Psoas muscle (tissue), 8 donors: Measurements from ENCODE around the gene RAD9A. TPM values are rescaled to one million over a fixed set of nuclear protein-coding genes. Genes with fewer than 3 reads are reported as not detected.
A peak's percentile ranks its signal among the peaks of the same experiment; 100 is the strongest.

ENCODE experiments used
- ATAC-seq, 4 donors: fragments of 200-7000 bp; cut with Tn5 transposase; one replicate each; pipeline ENCODE4 v1.9.1; 2020; ENCODE audit warnings: moderate library complexity in 3 of 4, mild to moderate bottlenecking in 2 of 4
- DNase-seq, 2 donors: peaks; one replicate each; pipeline ENCODE4 v3.0.0-alpha.2; 2020
- H3K27ac ChIP-seq: fragments of 200-600 bp; one replicate; pipeline ENCODE4 v1.8.0; 2022
- H3K27me3 ChIP-seq, 3 donors: fragments of 200-600 bp in 1 of 3; one replicate each; pipeline versions ENCODE4 v1.6.1 to v1.8.0; 2013 to 2022; ENCODE audit warnings: low read length in 2 of 3, mild to moderate bottlenecking in 2 of 3, moderate library complexity in 1 of 3; ENCODE audit not compliant: insufficient read depth in 3 of 3
- H3K36me3 ChIP-seq, 2 donors: fragments of 200-600 bp in 1 of 2; one replicate each; pipeline versions ENCODE4 v1.6.1 to v1.8.0; 2013 to 2022; ENCODE audit warnings: low read depth in 1 of 2, mild to moderate bottlenecking in 1 of 2, moderate library complexity in 1 of 2; ENCODE audit not compliant: insufficient read depth in 1 of 2
- H3K4me1 ChIP-seq: fragments of 200-600 bp; one replicate; pipeline ENCODE4 v1.8.0; 2022
- H3K4me3 ChIP-seq: fragments of 200-600 bp; one replicate; pipeline ENCODE4 v1.8.0; 2022; ENCODE audit warnings: mild to moderate bottlenecking
- H3K9me3 ChIP-seq: fragments of 200-600 bp; one replicate; pipeline ENCODE4 v1.8.0; 2022
- CTCF ChIP-seq: fragments of 200-600 bp; IDR thresholded peaks from one replicate; pipeline ENCODE4 v1.8.0; 2022; ENCODE audit warnings: antibody characterized with exemption
- WGBS, 3 donors: extraction: QIAGEN DNeasy Blood & Tissue Kit; methylation state at CpG; one replicate each; pipeline versions ENCODE4 v1.1.6 to v1.1.7; 2013; 5-methylcytosine and 5-hydroxymethylcytosine counted together
- intact Hi-C, 2 donors: fragments of 100-400 bp; cut with DNase I; formaldehyde crosslinking; loops; one replicate each; pipeline versions ENCODE4 v1.11.0 to v1.14.2; 2022
- polyA plus RNA-seq, 3 donors: library from polyadenylated mRNA; stranded (reverse); fragments of 200-250 nt; gene quantifications; one replicate each; pipeline ENCODE4 v1.2.3, GENCODE V29; 2013
- total RNA-seq, 4 donors: library from RNA; stranded (reverse); fragmentation: NEBNext Ultra II Directional in 2 of 4; extraction: Animal tissue kit (Norgen Biotek cat#: 25700) in 2 of 4; gene quantifications; one replicate each; pipeline versions ENCODE4 v1.2.1 to v1.2.4, GENCODE V29; 2021 to 2023
- donor health status: healthy with polysubstance abuse.
- donor health status: DM: no; HTN: no; CAD: no; lungs with moderate emphysema.
- donor health status: Bipolar disorder and iron deficiency.
- donor health status: healthy.
- donor health status: DM: yes; HTN: yes; CAD: no.
- donor health status: DM: no; HTN: no; CAD: no.
- donor health status: DM: no; HTN: no; CAD: no.
- donor health status: DM: yes; HTN: yes; CAD: no.

Gene RAD9A
- total and polyA plus RNA-seq, 7 donors = 1.8 to 12.3 (median 6.7) TPM

- no peaks in the 10 kb centered on the region for H3K27me3 ChIP-seq
- 57 to 71% (median 61%) methylated on average over 24 of the region's 24 CpGs for WGBS, 3 donors
- no peaks in the 10 kb centered on the region for H3K9me3 ChIP-seq
- intact Hi-C loops = no loop called here
- H3K36me3 ChIP-seq = peaks cover 0 to 68% of the 10 kb centered on the region in 2 donors
- ATAC-seq (no peak), DNase-seq (no peak)
- no peak overlapping the region for H3K4me3 ChIP-seq
- H3K27ac ChIP-seq = no peak overlapping the region
- peaks cover 32% of the 10 kb centered on the region for H3K4me1 ChIP-seq
- no peak for TF ChIP-seq CTCF
Observed at GRCh38 chr11:67397986-67398660, 6.3 kb downstream of the RAD9A start.

- no peak overlapping the region for H3K4me3 ChIP-seq
- no peak for TF ChIP-seq CTCF
- H3K9me3 ChIP-seq = no peaks in the 10 kb centered on the region
- WGBS, 3 donors = 76 to 82% (median 77%) methylated on average over 31 of the region's 31 CpGs
- H3K4me1 ChIP-seq = peaks cover 32% of the 10 kb centered on the region
- intact Hi-C loops = no loop called here
- H3K27me3 ChIP-seq = no peaks in the 10 kb centered on the region
- ATAC-seq = no peak
- no peak for DNase-seq
- H3K27ac ChIP-seq = no peak overlapping the region
- peaks cover 0 to 65% of the 10 kb centered on the region in 2 donors for H3K36me3 ChIP-seq
Observed at GRCh38 chr11:67398661-67399563, 7.1 kb downstream of the RAD9A start.

- WGBS, 3 donors = 31 to 44% (median 35%) methylated on average over 23 of the region's 23 CpGs
- no peak for TF ChIP-seq CTCF
- ATAC-seq (no peak), DNase-seq (no peak)
- Histone ChIP-seq H3K4me1 (peaks cover 32% of the 10 kb centered on the region), H3K27me3 (no peaks in the 10 kb centered on the region), H3K27ac (peak overlapping the region; percentile 95), H3K4me3 (peak overlapping the region; percentile 99), H3K36me3 (peaks cover 0 to 54% of the 10 kb centered on the region in 2 donors), H3K9me3 (no peaks in the 10 kb centered on the region)
- intact Hi-C loops = loop anchor here (2.0 to 5.0 kb wide), 2 partner anchors 67 to 106 kb away; partner anchors contain the start of gene TMEM134 (in 2 of the 2)
Observed at GRCh38 chr11:67400251-67400941, 8.6 kb downstream of the RAD9A start.

- intact Hi-C loops = loop anchor here (1.0 to 5.0 kb wide), 3 partner anchors 66 to 106 kb away; partner anchors contain the start of gene TMEM134 (in 2 of the 2)
- Histone ChIP-seq H3K9me3 (no peaks in the 10 kb centered on the region), H3K27ac (peak overlapping the region; percentile 95), H3K27me3 (no peaks in the 10 kb centered on the region), H3K4me1 (peaks cover 32% of the 10 kb centered on the region), H3K36me3 (peaks cover 0 to 47% of the 10 kb centered on the region in 2 donors), H3K4me3 (peak overlapping the region; percentile 99)
- ATAC-seq (peak in 3 of 4 donors; percentile 11 to 29 (median 14)), DNase-seq (peak in 1 of 2 donors; percentile 71)
- 3 to 5% (median 3%) methylated on average over 16 to 27 of the region's 27 CpGs for WGBS, 3 donors
- no peak for TF ChIP-seq CTCF
Observed at GRCh38 chr11:67400942-67401494, 9.2 kb downstream of the RAD9A start.
